Mesothelial cell of epicardium (in vitro differentiated cells): Measurements from ENCODE around the gene UBR7. TPM values are rescaled to one million over a fixed set of nuclear protein-coding genes. Genes with fewer than 3 reads are reported as not detected.

Experiments used
- DNase-seq, 2 experiments: peaks; one replicate each; pipeline ENCODE4 v3.0.0; 2021; ENCODE audit warnings: low spot score in 2 of 2; ENCODE audit not compliant: unreplicated experiment in 2 of 2
- H3K27ac Mint-ChIP-seq: 2 replicates; pipeline ENCODE4 v1.8.0; 2021; ENCODE audit warnings: mixed read lengths
- H3K27me3 Mint-ChIP-seq: 2 replicates; pipeline ENCODE4 v1.8.0; 2021; ENCODE audit warnings: low read depth, mixed read lengths
- H3K36me3 Mint-ChIP-seq: 2 replicates; pipeline ENCODE4 v1.8.0; 2021; ENCODE audit warnings: mixed read lengths
- H3K4me1 Mint-ChIP-seq: 2 replicates; pipeline ENCODE4 v1.8.0; 2021; ENCODE audit warnings: mixed read lengths
- H3K4me3 Mint-ChIP-seq: 2 replicates; pipeline ENCODE4 v1.8.0; 2021; ENCODE audit warnings: mild to moderate bottlenecking, moderate library complexity, mixed read lengths
- H3K9me3 Mint-ChIP-seq: 2 replicates; pipeline ENCODE4 v1.8.0; 2021; ENCODE audit warnings: mixed read lengths
- CTCF ChIP-seq: fragments of 200-600 bp; sonication (generic); IDR thresholded peaks from one replicate; pipeline ENCODE4 v1.5.0; 2021; ENCODE audit warnings: antibody characterized with exemption; ENCODE audit not compliant: unreplicated experiment
- total RNA-seq: library from RNA; stranded (reverse); gene quantifications from 3 replicates; pipeline ENCODE4 v1.2.1, GENCODE V29; 2021

The UBR7 gene
- total RNA-seq, 1 donor from 2014 or later: 13.1 TPM

DNA sequence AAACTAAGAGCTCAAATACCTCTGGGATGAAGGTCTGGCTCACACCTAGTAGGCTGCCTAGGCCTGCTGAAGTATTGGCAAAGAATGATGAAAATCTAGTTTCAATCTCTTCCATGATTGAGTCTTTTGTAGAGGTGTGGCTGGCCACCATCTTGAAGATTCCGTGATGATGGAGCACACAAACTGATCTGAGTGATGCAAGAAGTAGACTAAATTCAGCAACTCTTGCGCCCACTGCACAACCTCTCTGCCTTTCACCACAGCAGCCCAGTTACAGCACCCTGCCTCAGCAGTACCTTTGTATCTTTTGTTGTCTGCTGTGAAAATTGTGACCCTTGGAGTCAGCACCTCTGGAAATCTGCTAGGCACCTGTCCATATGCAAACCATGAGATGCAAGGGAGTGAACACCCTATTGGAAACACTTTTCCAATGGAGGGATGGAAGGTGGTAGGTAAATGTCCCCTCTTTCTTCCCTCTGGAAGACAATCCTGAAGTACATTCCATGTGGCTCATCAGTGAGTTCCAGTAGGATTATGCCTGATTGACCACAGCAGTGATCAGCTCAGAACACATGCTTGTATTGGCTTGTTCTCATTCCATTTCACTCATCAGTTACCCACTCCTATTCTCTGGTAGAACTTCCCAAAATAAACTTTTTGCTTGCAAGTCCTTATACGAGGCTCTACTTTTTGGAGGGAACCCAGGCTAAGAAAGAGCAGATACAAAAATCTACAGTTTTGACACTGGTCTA, 67.2 kb downstream of the UBR7 start:
- Mint-ChIP-seq H3K4me3 (no peak overlapping the region), H3K36me3 (peaks cover 12% of the 10 kb centered on the region), H3K27ac (no peak overlapping the region), H3K9me3 (no peaks in the 10 kb centered on the region), H3K4me1 (no peaks in the 10 kb centered on the region), H3K27me3 (no peaks in the 10 kb centered on the region)
- TF ChIP-seq CTCF: no peak
- DNase-seq: no peak

- Mint-ChIP-seq H3K27ac (no peak overlapping the region), H3K9me3 (no peaks in the 10 kb centered on the region), H3K36me3 (peaks cover 10% of the 10 kb centered on the region), H3K27me3 (no peaks in the 10 kb centered on the region), H3K4me1 (no peaks in the 10 kb centered on the region), H3K4me3 (no peak overlapping the region)
- DNase-seq: no peak
- no peak for TF ChIP-seq CTCF
These were observed 69.1 kb downstream of the UBR7 start for GRCh38 chr14:93276031-93276716.

Other genes with a start within 250 kb of the UBR7 start
- gene ITPK1, start 91.3 kb upstream of the UBR7 start, total RNA-seq: 23.2 to 30.5 TPM (median 27.5 TPM) in 3 replicates
- gene MOAP1, start 22.4 kb upstream of the UBR7 start, total RNA-seq: 25.2 to 26.6 TPM (median 26.1 TPM) in 3 replicates
- 13.7 to 17.4 TPM (median 14.7 TPM) in 3 replicates for gene LYSET, start 21.9 kb upstream of the UBR7 start, total RNA-seq
- 5.0 to 5.6 TPM (median 5.3 TPM) in 3 replicates for gene GON7, start 191 bp upstream of the UBR7 start, total RNA-seq
- 52.1 to 58.4 TPM (median 52.3 TPM) in 3 replicates for gene BTBD7, start 125.8 kb downstream of the UBR7 start, total RNA-seq
- 0.73 to 1.2 TPM in 2 of 3 replicates, not detected in the other for gene COX8C, start 139.9 kb downstream of the UBR7 start, total RNA-seq
- gene UNC79, start 223.7 kb downstream of the UBR7 start, total RNA-seq: 0.69 to 0.92 TPM (median 0.72 TPM) in 3 replicates